Measurements from ENCODE around the gene DNM3.

DNA sequence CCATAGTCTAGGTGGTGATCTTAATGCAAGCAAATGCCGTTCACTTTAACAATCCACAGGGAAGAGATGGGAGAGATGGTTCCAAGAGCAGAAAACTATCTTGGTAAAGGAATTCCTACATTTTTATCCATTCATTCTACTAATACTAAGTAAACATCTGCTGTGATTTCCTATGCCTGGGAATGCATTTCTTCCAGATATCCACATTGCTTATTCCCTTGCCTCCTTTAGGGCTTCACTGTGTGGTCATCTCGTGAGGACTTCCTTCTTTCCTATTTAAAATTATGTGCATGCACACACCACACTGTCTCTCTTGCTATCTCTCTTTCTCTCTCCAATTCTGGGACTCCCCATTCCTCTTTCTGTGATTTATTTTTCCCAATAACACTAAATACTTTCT lies 380.1 kb downstream of the DNM3 start:
- TF ChIP-seq SMARCC2 (IDR thresholded peaks at IDR 0.05; ENCODE audit: low read depth) = no peak
- no peak for TF ChIP-seq EWSR1 (IDR thresholded peaks at IDR 0.05; ENCODE audit: borderline replicate concordance, low read depth, partially characterized antibody)
- no peak for TF ChIP-seq CEBPB (tag; IDR thresholded peaks at IDR 0.05)
